HG02571 (cell line): ENCODE results near the gene DCTD.

Experiments used
- ATAC-seq: cut with Tn5 transposase; IDR thresholded peaks from one replicate; pipeline ENCODE4 v1.9.1; 2021; ENCODE audit warnings: mild to moderate bottlenecking, moderate library complexity; ENCODE audit not compliant: unreplicated experiment

Gene DCTD

DNA sequence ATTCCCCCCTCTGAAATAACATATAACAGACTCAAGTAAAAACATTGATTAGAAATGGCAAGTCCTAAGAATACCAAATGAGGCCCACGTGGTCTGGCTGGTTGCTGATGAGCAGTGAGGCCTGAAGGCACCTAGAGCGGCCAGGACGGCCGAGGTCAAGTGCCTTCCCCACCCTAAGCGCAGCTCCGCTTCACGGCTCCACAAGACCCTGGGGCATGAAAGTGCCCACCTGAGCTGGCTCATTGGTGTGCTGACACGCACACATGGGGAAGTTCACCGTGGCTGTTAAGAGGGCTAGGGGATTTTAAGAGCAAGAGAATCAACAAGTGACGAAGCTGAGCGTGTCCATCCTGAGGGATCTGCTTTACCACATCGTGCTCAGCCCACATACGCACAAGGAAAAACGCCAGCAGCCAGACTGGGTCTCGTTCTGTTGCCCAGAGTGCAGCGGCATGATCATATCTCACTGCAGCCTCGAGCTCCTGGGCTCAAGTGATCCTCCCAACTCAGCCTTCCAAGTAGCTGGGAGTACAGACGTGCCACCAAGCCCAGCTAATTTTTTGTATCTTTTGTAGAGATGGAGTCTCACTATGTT, 22.4 kb downstream of the DCTD start:
- no peak for ATAC-seq

DNA sequence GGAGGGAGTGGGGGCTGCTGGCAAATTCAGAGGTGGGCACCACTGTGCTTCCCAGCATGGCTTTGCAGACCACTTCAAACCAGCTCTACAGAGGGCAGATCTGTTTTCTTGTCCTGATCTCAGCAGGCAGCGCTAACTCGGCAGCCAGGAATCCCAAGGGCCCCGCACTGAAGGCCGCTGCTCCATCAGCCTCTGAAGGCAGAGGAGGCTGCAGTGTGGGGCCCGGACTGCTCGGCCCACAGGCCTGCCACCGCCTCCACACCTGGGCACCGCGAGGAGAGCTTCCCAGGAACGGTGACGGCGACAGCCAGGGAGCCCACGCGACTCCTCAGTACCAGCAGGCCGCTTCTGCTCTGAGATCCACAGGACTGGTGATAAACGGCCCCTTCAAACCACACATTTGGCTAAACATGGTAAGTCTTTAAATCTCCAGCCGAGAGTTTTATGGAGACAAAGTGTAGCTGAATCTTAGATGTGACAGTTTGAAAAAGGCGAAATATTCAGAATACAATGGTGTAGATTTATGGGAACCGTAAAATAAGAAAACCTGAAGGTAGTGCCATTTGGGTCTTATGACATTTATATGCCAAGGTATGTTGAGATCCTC, 23.6 kb downstream of the DCTD start:
- ATAC-seq = no peak

DNA sequence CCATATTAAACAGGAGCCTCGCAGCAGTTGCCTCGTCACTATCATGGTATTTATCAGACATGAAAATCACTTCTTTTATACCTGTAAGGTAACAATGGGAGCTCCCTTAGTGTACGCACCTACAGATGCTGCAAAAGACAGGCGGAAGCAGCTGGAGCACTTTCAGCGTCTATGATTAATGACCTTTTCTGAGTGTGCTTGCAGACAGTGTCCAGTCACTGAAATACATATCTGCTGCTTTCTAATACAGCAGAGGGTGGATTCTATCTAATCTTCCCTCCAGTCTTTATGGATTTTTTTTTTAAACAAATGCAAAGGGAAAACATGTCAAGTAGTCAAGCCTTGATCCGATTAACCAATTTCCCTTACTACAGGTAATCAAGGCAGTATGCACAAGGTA, 24.1 kb downstream of the DCTD start:
- ATAC-seq = no peak

DNA sequence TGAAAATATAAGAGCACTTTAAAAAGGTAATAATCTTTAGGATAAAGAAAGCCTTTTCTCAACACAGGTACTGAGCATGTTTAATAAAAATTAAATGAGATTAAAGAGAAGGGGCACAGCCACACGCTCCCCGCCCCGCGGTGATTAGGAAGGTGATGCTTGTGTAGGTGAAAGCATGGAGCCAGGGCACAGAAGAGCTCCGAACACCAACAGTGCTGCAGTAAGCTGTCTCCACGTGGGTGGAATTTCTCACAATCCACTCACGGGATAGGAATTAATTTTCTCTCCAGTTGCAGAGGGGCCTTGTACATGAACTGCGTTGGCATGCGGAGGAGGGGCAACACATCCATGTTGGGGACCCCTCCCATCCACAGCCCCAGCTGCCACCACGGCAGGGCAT, 27.0 kb downstream of the DCTD start:
- ATAC-seq = no peak

DNA sequence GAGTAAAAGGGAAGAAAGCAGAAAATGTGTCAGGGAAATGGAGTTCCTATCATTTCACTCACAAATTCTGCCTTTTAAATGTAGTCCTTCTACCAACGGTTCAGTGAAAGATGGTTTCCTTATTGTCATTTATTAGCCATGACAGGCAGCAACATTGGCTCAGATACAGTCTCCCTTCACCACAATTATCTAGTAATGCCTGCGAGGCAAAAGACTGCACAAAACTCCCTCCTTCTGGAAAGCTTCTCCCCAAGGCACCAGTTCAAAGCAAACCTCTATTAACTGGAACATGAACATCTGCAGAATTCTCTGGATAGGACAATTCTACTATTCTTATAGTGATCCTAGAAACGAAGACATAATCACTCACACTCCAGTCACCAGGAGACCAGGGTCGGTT, 28.3 kb downstream of the DCTD start:
- ATAC-seq = no peak

DNA sequence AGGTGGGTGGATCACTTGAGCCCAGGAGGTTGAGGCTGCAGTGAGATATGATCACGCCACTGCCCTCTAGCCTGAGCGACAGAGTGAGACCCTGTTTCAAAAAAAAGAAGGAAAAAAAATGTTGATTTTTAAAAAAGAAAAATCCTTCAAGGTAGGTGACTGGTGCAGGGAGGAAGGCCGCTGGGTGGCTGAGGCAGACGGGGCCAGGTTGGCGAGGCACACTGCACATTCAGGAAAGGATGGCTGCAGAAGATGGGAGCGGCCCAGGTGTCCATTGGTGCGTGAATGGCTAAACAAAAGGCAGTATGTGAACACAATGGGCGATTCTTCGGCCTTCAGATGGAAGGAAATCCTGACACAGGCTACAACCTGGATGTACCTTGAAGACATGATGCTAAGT, 30.4 kb downstream of the DCTD start:
- ATAC-seq = no peak

DNA sequence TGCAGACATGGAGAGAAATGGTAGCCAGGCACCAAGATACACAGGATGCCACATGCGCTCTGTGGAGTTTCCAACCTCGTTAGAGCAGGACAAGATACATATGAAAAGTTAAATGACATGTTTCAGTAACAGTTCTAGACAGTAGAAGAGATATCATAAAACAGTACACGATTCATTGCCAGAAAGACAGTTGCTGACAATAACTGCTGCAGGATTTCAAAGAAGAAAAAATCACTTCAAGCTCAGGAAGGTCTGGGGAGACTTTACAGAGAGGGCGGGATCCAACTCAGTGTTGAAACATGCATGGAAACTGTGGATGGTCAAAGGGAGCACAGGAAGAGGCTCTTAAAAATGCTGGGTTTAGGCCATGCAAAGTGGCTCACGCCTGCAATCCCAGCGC, 31.0 kb downstream of the DCTD start:
- no peak for ATAC-seq

DNA sequence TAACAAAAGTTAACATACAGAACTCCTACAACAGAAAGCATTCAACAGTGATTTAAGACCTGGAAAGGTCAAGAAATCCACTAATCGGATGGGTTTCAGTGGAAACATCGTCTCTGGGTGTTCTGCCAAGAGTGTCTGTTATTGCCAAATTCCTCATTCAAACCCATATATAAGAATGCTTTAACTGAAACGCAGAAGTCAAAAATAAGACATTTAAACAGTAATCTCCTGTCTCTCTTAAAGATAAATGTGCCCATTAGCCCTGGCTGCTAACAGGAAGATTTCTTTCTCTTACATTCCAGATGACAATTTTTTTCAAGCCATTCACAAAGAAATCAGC, 31.5 kb downstream of the DCTD start:
- ATAC-seq = no peak

DNA sequence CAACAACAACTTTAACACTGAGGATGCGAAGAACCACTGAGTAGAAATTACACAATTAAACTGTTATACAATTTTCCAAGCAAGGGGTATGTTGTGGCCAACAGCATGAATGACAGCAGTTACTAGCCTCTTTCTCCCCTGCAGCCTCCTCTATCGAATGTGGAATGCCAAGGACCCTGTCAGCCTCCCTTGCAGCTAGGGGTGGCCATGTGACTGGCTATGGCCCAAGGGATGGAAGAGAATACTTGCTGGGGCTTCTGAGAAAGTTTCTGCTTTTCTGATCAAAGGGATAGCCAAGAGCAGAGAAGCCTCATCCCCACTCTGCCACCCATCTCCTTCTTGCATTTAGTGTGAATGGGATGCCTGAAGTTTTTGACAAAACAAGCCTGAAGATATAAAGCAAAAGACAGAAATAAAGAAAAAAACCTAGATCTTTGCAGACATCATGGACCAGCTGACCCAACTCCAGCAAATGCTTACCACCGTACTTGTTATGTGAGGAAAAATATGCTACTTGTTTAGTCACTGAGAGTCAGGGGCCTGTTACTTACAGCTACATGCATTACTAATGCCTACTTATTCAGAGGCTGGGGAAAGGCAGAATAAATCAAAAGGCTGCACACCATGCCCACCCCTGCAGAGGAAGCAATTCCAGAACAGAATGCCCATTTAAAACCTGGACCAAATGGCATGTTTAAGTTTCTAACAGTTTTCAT, 32.0 kb downstream of the DCTD start:
- ATAC-seq = no peak

DNA sequence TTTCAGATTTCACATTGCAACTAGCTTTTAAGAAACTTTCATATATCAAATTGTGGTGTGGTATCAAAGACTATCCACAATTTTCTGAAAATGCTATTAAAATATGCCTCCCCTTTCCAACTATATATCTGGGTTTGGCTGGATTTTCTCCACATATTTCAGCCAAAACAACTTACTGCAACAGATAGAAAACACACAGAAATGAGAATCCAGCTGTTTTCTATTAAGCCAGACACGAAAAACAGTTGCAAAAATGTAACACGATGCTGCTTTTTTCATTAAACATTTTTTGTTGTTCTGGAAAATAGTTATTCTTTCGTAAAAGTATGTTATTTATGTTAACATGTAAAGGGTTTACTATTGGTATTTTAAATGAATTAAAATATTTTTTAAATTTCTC, 33.1 kb downstream of the DCTD start:
- ATAC-seq = no peak

DNA sequence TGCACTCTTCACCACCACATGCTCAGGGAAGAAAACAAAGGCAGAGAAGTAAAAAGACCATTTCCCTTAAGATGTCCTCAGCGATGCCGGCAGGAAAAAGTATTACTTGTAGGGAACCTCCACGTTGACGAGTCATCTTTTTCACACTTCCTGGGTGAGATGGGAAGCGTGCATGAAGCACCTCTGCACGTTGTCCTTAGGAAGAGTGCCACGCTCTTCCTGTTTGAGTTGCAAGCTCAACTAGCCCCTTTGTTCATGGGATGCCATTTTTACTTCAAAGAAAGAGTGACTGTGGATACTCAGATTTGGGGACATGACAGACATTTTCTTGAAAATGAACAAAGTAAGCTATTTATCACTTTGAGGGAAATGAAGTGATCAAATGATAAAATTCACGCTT, 33.8 kb downstream of the DCTD start:
- ATAC-seq = no peak

DNA sequence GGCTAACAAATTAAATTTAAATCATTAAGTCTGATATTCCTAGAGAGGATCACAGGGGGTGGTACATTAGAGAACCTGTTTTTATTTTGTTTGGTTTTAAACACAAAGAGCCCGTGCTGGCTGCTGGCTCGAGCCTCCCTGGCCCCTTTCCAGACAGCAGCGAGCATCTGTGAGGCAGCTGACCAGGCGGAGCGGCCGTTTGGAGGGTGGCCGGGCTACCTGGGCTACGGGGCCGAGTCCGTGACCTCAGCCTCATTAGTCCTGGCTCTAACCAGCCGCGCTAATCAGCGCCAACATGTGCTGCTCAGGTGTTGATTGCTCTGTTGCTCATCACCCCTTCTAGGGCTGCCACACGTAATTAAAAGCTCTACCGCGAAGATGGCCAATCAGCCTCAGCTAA, 35.3 kb downstream of the DCTD start:
- ATAC-seq = no peak

DNA sequence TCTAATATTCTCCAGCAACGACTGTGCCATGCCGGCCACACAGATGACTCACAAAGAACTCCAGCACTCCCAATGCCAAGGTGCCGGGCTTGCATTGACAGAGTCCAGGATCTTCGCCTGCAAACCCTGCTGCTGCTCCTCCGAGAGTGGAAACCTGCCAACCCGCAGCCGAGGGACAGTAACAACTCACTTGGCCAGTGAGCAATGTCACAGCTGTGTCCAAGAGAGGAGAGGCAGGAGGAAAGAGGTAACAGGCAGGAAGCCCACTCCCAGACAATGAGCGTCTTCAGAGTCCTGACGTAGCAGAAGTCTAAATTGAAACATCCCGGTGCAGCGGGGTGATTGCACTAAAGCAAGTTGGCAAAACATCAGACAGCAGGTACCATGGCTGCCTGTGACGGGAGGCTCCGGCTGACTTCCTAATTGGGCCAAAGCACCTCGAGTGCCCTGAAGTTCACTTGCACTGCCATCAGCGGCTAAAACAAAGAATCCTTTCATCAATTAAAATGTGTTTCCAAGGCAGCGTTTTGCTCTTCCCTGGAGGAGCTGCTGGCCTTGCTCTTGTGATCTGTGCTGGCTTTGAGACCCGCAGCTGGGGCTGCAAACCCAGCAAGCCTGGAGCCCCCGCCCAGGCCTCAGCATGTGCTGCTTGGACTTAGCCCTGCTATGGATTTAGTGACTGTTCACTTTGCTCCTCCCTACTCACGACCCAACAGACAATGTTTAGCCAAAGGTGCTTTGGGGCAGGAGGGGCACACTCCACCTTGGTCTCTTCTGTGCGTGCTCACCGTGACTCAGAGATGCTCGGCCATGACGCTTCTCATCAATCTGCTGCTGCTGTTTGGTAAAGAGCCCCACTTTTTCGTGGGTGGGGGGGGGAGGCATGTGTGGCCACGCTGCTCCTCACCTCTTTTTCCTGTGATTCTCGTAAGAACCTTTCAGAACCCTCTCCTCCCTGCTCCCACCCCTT, 36.5 kb downstream of the DCTD start:
- ATAC-seq = no peak

DNA sequence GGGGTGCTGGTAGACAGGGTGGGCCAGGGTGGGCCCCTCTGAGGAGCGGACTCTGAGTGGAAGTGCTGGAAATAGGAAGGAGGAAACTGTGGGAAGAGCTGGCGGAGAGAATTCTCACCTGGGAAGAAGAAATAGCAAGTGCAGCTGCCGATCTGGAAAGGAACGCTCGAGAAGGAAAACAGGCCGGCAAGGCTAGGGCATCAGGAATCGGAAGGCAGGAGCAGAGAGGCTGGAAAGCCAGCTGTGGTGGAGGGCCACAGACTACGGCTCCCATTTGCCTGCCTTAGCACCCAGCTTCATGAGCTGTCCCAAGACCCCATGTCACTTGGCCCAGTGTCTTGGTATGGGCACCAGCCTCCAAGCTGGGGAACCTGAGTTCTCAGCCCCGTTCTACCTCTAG, 37.3 kb downstream of the DCTD start:
- ATAC-seq = no peak

DNA sequence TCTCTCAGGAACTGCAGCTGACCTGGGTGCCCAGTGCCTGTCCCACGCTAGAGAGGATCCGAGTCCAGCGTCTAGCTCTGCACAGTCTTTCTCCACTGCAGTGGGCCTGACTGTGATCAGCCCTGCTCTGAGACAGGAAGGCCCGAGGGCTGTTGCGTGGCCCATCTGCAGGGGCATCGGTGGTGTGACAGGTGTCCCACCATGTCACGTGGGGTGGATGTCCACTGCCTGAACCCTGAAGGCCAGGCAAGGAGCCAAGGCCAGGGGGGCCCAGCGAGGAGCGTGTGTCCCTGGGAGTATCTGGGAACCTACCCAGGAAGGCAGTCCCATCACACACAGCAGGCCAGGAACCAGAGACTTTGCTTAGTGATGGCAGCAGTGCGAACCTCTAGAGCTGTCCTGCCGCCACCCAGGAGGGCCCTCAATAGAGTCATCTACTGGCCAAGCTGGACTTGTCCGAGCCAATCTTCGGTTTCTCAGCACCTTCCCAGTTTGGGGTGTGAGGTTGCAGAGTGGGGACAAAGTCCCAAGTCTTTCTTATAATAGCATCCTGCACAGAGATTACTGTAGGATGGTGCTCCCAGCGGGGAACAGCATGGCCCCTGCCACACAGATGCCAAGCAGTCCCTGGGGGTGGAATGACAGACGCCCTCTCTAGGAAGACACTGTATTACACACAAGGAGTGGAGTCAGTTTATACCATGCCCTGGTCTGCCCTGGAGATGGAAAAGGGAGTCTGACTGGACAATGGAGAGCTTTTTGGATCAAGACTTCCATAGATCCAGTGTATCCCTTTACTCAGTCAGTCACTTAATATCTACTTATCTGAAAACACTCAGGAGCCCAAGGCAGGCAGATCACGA, 38.3 kb downstream of the DCTD start:
- no peak for ATAC-seq

DNA sequence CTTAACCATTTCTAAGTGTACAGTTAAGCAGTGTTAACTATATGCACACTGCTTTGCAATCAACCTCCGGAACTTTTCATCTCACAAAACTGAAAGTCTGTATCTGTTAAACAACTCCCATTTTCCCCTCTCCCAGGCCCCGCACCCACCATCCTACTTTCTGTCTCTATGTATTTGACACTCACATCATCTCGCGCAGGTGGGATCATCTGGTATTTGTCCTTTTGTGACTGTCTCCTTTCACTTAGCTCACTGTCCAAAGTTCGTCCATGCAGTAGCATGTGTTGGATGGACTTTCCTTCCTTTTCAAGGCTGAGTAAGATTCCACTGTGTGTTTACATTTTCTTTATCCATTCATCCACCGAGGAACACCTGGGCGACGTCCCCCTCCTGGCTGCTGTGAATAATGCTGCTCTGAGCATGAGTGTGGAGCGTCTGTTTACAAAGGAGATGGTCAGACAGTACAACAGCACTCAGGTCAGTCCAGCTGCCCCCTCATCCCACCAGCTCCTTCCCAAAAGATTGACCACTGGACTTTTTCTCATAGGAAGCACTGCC, 39.8 kb downstream of the DCTD start:
- ATAC-seq = no peak

DNA sequence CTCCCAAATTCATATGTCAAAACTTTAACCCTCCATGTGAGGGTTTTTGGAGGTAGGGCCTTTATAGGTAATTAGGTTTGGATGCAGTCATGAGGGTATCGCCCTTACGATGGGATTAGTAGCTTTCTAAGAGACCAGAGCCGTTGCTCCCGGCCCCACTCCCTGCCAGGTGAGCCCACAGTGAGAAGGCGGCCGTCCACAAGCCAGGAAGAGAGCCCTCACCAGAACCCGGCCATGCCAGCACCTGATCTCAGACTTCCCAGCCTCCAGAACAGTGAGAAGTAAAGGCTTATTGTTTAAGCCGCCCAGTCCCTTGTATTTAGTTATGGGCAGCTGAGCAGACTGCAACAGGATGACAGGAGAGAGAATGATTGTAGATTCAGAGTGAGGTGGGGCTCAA, 40.8 kb downstream of the DCTD start:
- ATAC-seq = no peak

DNA sequence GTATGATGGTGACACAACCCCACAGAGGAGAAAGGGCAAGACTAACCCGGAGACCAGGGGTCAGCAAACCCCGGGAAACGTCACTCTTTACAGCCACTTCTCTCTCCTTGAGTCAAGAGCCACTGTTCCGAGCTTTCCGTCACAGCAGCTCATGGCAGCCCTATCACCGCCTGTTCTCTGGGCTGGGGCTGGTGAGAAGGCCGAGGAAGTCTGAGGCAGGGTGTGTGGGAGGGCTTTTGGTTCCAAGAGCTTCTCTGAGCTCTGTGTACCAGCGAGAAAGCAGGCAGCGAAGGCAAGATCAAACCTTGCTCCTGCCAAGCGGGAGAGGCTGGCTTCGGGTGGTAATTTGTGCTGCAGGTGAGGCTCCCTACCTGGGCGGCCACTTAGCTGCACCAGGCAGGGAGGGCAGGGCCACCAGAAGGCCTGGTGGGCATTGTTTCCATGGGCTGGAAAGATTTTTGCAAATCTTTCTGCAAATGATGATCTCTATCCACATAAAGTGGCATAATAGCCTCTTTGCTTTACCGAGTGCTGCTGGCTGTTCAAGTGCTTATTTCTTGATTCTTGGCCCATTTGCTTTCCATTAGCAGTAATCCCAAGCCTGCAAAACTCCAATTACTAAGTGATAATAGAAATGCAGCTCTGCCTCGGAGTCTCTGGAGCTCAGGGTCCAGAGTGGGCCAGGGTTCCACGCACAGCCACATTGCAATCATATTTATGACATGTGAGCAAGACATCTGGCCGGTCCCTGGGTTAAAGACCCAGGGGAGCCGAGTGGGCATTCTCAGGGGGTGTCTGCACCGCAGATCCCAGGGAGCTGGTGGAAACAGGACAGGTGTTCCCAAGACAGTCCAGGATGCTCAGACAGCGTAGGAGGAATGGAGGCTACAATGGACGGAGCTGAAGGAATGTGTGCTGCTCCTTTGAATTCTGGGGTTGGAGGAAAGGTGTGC, 41.5 kb downstream of the DCTD start:
- ATAC-seq = no peak

DNA sequence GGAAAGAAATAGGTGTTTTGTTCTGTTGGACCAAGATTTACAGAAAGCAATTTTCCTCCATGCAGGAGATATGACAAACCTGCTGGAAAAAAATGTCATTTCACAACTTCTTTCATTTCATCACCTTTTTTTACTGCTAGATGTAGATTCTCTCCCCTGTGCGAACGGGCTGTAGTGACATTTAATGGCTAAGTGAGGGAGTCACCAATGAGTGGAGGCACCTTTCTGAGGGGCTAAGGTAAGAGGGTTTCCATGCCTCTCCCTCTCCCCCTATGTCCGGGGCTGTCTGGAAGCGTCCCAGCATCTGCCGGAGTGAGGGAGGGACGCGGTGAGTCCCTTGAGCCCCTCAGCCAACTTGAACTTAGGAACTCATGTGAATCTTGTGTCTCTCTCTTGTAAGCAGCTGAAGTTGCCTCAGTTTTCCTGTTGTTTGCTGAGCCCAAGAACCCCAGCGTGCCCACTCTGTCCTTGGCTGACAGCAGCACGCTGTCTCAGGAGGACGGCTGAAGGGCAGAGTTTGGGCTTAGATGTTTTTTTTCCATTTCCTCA, 42.3 kb downstream of the DCTD start:
- no peak for ATAC-seq
